Stimulated activated naive CD8-positive, alpha-beta T cell treated with anti-CD3 and anti-CD28 coated beads, Interleukin-15, Interleukin-2, amounts not matched to agents 100 U/mL and 50 U/mL, for 24 hours (primary cell): ENCODE results near the gene CPSF4L.

Experiments used
- ATAC-seq: fragments of 150-1000 bp; cut with Tn5 transposase; one replicate; pipeline ENCODE4 v1.10.0; 2021
- DNase-seq: peaks from one replicate; pipeline ENCODE4 v3.0.0; 2021

The CPSF4L gene

GRCh38 chr17:73231841-73232586 is 29.7 kb downstream of the CPSF4L start:
- ATAC-seq, result peak; percentile 89
- DNase-seq, result peak; percentile 98

GRCh38 chr17:73231395-73231794 is 30.3 kb downstream of the CPSF4L start:
- DNase-seq, result no peak

GRCh38 chr17:73230088-73230487 is 31.6 kb downstream of the CPSF4L start:
- no peak for DNase-seq

More at GRCh38 chr17:73231395-73231794, 30.3 kb downstream of the CPSF4L start:
- ATAC-seq, result no peak

GRCh38 chr17:73228748-73229236 is 32.9 kb downstream of the CPSF4L start:
- ATAC-seq (no peak), DNase-seq (peak; percentile 25)

More at GRCh38 chr17:73230088-73230487, 31.6 kb downstream of the CPSF4L start:
- ATAC-seq, result no peak

- DNase-seq (no peak), ATAC-seq (no peak)
Measured at GRCh38 chr17:73227944-73228343, 33.7 kb downstream of the CPSF4L start.

- DNase-seq (no peak), ATAC-seq (no peak)
Measured at GRCh38 chr17:73227379-73227778, 34.3 kb downstream of the CPSF4L start.

- DNase-seq (no peak), ATAC-seq (no peak)
Measured at GRCh38 chr17:73226556-73227172, 35.0 kb downstream of the CPSF4L start.

GRCh38 chr17:73224663-73225305 is 36.9 kb downstream of the CPSF4L start:
- no peak for DNase-seq
- no peak for ATAC-seq

- ATAC-seq, result no peak
- DNase-seq, result no peak
Measured at GRCh38 chr17:73224237-73224636, 37.4 kb downstream of the CPSF4L start.

GRCh38 chr17:73223626-73224230 is 38.0 kb downstream of the CPSF4L start:
- no peak for DNase-seq
- no peak for ATAC-seq

- ATAC-seq (peak; percentile 52), DNase-seq (no peak)
Measured at GRCh38 chr17:73215447-73215846, 46.2 kb downstream of the CPSF4L start.

- DNase-seq, result no peak
Measured at GRCh38 chr17:73214851-73215250, 46.8 kb downstream of the CPSF4L start.

GRCh38 chr17:73214008-73214407 is 47.7 kb downstream of the CPSF4L start:
- DNase-seq, result no peak
- ATAC-seq, result no peak

More at GRCh38 chr17:73214851-73215250, 46.8 kb downstream of the CPSF4L start:
- no peak for ATAC-seq

GRCh38 chr17:73211745-73212144 is 49.9 kb downstream of the CPSF4L start:
- ATAC-seq (peak; percentile 47), DNase-seq (peak; percentile 71)

GRCh38 chr17:73210002-73210678 is 51.5 kb downstream of the CPSF4L start:
- no peak for DNase-seq

GRCh38 chr17:73209436-73209835 is 52.2 kb downstream of the CPSF4L start:
- DNase-seq, result no peak

More at GRCh38 chr17:73210002-73210678, 51.5 kb downstream of the CPSF4L start:
- no peak for ATAC-seq

GRCh38 chr17:73208139-73208827 is 53.4 kb downstream of the CPSF4L start:
- no peak for ATAC-seq
- no peak for DNase-seq

More at GRCh38 chr17:73209436-73209835, 52.2 kb downstream of the CPSF4L start:
- ATAC-seq, result no peak

- no peak for ATAC-seq
Measured at GRCh38 chr17:73205459-73205961, 56.2 kb downstream of the CPSF4L start.

GRCh38 chr17:73203788-73204479 is 57.7 kb downstream of the CPSF4L start:
- ATAC-seq, result peak; percentile 87
- DNase-seq, result peak; percentile 46

More at GRCh38 chr17:73205459-73205961, 56.2 kb downstream of the CPSF4L start:
- DNase-seq, result no peak

GRCh38 chr17:73203135-73203787 is 58.4 kb downstream of the CPSF4L start:
- DNase-seq (no peak), ATAC-seq (peak; percentile 69)
